ENCODE data around the gene CELA1.
"Not testable (repeated sequence)": the region's sequence is repeated elsewhere in the genome, so short reads cannot be mapped to it uniquely, and the experiment has no call there.

Gene CELA1

GRCh38 chr12:51341251-51342007 lies 5.0 kb downstream of the CELA1 start:
- peak; percentile 35 to 46 for DNase-seq

GRCh38 chr12:51339750-51340149 lies 6.7 kb downstream of the CELA1 start:
- no peak for DNase-seq

DNA sequence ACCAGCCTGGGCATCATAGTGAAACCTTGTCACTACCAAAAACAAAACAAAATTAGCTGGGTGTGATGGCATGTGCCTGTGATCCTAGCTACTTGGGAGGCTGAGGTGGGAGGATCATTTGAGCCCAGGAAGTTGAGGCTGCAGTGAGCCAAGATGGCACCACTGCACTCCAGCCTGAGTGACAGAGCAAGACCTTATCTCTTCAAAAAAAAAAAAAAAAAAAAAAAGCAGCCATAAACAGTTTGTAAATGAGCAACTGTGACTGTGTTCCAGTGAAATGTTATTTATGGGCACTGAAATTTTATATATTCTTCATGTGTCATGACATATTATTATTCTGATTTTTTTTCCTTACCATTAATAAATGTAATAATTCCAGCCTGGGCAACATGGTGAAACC lies 9.1 kb downstream of the CELA1 start:
- DNase-seq: not testable (repeated sequence)

- no peak for DNase-seq
Measured at GRCh38 chr12:51335931-51336330, 10.5 kb downstream of the CELA1 start.

GRCh38 chr12:51334764-51335163 lies 11.7 kb downstream of the CELA1 start:
- no peak for DNase-seq

GRCh38 chr12:51333536-51333935 lies 12.9 kb downstream of the CELA1 start:
- no peak for DNase-seq

DNA sequence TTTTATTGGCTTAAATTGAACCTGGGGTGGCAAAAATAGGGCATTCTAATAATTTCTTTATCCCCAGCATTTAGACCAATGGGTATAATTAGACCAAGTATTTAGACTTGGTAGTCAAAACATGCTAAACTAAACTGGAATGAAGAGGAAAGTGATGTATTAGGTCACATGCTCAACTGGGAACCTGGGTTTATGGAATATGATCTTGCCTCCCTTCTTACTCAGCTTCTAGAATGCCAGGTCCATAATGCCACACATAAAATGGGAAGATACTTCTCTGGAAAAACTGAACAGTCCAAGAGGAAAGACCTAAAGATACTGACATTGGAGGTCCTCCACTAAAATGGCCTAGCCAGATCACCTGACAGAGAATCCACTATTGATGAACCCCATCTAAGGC lies 16.3 kb downstream of the CELA1 start:
- no peak for DNase-seq

- DNase-seq: no peak
Measured at GRCh38 chr12:51329742-51330141, 16.7 kb downstream of the CELA1 start.

DNA sequence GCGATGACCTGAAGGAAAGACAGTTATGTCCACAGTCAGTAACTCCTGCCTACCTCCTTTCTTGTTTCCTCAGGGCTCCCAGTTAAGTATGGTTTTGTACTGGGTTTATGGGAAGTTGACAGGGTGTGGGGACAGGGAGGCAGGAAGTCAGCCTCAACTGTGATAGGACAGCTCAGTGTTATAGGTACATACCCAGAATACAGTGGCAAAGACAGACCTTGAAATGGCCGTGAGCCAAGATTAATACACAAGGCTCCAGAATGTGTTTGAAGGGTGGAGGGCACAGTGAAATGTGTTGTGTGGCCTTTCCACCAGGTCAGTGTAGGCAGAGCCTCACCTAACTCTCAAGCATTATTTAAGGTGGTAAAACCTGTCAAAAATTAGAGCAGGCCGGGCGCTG lies 17.9 kb downstream of the CELA1 start:
- no peak for DNase-seq

DNA sequence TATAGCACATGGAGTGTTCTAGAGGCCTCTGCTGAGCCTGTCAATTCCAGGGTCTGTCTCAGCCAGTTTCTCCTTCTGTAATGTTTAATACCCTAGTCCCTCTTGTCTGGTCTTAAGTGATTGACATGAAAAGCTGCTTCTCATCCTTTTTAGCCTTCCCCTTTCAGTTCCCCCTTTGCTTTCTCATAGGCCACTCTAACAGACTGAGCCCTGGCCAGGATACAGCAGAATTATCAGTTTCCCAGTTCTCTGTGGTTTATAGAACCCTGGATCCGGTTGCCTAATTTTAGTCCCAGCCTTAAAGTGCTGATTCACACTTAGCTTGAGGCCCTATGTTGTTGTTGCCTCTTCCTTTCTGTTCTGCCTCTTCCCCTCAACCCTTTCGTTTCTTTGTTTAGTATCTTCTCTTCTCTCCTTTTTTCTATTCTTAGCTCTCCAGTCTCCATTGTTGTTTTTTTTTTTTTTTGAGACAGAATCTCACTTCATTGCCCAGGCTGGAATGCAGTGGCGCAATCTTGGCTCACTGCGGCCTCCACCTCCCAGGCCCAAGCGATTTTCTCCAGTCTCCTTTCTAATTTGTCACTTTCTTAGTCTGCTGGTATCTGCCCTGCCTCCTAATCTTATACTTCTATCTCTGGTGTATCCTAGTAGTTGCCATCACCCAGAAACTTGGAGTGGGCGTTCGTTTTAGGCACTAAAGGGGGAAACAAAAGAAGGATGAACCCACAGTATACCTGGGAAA lies 19.6 kb downstream of the CELA1 start:
- DNase-seq: no peak

DNA sequence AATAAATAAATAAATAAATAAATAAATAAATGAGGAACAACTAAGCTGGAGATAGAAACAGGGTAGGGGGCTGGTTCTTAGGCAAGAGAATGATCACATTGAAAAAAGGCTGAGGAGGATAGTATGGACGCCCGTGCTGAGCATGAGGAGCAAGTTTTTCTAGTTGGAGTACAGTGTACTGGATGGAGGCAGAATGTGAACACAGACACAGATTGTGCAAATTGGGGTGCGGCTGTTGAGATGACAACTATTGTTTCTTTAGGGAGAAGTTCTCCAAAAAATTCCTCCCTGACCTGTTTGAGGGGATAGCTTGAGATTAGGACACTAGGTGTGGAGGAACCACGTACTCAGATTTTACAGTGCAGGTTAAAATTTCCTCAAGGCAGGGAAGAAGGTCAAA lies 21.5 kb downstream of the CELA1 start:
- DNase-seq: no peak

GRCh38 chr12:51323966-51324895 lies 22.2 kb downstream of the CELA1 start, which contains the start of gene BIN2:
BIN2 (minus strand) TSS chr12:51324174; CDS start chr12:51324102, 72 bp downstream.
- no peak for DNase-seq

- DNase-seq: no peak
Measured at GRCh38 chr12:51323317-51323960, 23.0 kb downstream of the CELA1 start.

DNA sequence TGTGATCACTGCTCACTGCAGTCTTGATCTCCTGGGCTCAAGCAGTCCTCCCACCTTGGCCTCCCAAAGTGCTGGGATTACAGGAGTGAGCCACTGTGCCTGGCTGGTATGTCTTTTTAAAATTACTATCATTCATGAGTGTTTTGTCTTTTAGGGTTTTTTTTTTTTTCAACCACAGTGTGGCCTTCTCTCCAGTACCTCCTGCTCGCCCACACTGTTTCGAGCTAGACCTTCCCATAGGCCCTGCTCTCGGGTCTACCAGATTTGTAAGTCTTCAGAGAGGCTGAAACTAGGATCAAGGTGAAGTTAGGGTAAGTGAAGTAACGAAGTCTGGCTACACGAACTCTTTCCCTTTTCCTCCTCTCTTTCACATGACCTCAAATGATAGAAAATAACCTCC lies 24.0 kb downstream of the CELA1 start:
- no peak for DNase-seq

DNA sequence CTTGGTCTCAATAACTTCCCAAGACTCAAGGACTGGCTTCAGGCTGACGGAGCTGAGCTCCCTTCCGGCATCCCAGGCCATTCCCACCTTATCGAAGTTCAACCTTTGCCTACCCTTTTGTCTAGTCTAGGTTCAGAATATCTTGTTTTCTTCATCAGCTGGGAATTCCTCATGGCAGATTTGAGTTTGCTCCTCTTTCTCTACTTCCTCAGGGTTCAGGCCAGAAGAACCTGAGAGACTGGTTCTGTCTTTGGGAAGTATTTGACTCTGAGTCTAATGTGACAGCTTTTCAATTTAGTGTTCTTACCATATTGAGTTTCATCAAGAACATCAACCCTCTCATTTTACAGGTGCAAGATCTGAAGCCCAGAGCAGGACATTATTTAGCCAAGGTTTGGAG lies 24.6 kb downstream of the CELA1 start:
- DNase-seq: no peak

GRCh38 chr12:51320695-51321320 lies 25.7 kb downstream of the CELA1 start:
- no peak for DNase-seq

DNA sequence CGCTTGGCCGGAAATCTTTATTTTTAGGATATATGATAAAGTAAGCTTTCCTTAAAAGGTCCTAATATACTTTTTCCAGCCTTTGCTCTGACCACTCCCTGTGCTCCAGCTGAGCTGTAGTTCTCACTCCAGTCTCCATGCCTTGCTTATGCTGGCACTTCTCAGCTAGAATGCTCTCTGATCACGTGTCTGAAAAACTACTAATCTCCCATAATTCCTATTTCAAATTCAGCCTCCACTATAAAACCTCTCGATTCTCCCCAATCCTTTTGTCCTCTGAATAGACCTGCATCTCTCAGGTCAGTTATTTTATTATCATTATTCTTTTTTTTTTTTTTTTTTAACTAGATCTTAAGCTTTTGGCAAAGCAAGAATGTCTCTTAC lies 26.2 kb downstream of the CELA1 start:
- no peak for DNase-seq

DNA sequence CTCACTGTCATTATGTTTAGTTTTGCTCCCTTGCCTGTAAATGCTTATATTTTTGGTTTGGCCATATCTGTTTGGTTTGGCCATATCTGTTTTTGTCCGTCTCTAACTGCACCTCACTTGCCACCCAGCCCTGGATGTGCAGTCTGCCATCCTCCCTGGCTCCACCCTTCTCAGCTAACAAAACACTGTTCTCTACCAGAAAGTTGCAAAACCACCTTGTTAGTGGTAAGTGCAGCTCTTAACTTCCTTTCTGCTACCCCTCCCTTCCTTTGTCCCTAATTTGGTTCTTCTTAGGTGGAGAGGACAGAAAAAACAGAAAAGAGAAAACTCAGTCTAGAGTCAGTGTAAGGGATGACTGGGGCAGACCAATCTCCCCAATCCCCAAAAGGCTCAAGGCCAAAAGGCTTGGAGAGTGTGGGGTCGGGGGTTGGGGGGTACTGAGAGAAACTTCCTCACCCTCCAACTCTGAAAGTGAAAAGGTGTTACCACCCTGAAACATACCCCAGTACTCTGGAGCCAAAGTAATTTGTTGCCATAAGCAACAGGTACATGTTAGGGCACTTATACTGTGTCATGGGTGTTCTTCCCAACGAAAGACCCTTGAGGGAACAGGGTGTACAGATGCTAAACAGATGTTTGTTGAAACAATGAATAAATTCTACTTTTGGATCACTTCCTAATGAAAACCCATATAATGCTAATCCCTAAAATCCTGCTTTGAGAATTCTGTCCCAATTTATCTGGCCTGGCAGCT lies 27.5 kb downstream of the CELA1 start:
- DNase-seq: no peak

- not testable (repeated sequence) for DNase-seq
Measured at GRCh38 chr12:51318057-51318806, 28.2 kb downstream of the CELA1 start.

DNA sequence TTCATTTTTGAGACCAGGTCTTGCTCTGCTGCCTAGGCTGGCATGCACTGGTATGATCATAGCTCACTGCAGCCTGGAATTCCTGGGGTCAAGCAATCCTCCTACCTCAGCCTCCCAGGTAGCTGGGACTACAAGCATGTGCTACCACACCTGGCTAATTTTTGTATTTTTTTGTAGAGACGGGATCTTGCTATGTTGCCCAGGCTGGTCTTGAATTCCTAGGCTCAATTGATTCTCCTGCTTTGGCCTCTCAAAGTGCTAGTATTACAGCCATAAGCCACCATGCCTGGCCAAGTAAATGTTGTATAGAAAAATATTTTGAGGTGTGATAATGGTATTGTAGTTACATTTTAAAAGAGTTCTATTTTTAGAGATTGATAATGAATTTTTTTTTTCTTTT lies 35.1 kb downstream of the CELA1 start:
- DNase-seq: no peak
